ENCODE data around the gene KCNQ1.

Gene KCNQ1

DNA sequence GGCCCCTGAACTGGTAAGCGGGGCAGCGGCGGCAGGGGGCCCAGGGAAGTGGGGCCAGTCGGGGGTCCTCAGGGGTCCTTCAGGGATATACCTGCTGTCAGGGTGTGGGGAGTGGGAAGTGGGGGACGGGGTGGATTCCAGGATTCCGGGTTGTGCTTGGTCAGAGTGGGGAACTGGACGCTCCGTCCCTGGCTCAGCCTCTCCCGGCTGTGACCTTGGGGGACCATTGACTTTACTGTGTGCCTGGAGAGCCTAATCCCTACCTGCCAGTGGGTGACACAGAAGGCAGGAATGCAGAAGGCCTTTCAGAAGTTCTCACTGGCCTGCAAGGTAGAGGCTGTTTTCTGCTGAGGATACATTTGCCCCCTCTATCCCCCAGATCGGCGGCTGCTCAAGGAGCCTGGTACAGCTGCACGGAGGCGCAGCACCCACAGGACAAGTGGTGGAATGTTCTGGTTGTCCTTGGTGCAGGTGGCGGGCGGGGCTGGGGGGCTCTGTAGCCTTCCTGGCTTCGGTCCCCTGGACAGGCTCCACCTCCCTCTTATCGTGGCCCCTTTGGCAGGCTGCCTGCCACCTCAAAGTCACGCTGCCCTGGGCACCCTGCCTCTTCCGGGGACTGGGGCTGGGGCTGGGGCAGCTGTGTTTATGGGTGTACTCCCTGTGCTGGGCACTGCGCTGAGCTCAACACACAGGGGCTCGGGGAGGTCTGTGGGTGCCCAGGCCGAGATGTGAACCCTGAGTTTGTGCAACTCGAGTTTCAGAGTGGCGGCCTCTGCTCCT lies 18.4 kb downstream of the KCNQ1 start:
- no peak overlapping the region for H3K4me3 ChIP-seq (ENCODE audit: low read depth, low read length)
- TF ChIP-seq, protein P1, sequence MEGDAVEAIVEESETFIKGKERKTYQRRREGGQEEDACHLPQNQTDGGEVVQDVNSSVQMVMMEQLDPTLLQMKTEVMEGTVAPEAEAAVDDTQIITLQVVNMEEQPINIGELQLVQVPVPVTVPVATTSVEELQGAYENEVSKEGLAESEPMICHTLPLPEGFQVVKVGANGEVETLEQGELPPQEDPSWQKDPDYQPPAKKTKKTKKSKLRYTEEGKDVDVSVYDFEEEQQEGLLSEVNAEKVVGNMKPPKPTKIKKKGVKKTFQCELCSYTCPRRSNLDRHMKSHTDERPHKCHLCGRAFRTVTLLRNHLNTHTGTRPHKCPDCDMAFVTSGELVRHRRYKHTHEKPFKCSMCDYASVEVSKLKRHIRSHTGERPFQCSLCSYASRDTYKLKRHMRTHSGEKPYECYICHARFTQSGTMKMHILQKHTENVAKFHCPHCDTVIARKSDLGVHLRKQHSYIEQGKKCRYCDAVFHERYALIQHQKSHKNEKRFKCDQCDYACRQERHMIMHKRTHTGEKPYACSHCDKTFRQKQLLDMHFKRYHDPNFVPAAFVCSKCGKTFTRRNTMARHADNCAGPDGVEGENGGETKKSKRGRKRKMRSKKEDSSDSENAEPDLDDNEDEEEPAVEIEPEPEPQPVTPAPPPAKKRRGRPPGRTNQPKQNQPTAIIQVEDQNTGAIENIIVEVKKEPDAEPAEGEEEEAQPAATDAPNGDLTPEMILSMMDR (IDR thresholded peaks at IDR 0.05; ENCODE audit: low read depth, low read length) = no peak

DNA sequence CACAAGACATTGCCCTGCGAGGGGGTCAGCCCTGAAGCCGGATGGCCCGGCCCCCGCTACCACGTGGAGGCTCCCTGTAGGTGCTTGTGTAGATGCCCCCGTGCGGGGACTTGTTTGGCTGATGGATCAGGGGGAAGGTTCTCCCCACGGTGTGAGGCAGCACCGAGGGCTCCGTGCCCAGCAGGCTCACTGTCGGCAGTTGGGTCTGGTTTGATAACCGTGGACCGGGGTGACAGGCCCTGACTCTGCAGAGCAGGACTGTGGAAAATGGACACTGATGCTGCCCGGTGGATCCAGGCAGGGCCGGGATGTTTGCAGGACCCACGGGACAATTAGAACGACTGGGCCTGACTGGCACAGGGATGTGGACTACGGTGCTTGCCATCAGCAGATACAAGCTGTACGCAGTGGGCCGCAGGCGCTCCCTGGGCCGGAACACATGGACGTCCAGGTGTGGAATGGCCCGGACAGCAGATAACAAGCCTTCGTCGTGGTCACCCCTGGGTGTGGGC lies 19.0 kb downstream of the KCNQ1 start:
- H3K4me3 ChIP-seq (ENCODE audit: low read depth, low read length) = no peak overlapping the region
- TF ChIP-seq, protein P1 (IDR thresholded peaks at IDR 0.05; ENCODE audit: low read depth, low read length) = no peak

DNA sequence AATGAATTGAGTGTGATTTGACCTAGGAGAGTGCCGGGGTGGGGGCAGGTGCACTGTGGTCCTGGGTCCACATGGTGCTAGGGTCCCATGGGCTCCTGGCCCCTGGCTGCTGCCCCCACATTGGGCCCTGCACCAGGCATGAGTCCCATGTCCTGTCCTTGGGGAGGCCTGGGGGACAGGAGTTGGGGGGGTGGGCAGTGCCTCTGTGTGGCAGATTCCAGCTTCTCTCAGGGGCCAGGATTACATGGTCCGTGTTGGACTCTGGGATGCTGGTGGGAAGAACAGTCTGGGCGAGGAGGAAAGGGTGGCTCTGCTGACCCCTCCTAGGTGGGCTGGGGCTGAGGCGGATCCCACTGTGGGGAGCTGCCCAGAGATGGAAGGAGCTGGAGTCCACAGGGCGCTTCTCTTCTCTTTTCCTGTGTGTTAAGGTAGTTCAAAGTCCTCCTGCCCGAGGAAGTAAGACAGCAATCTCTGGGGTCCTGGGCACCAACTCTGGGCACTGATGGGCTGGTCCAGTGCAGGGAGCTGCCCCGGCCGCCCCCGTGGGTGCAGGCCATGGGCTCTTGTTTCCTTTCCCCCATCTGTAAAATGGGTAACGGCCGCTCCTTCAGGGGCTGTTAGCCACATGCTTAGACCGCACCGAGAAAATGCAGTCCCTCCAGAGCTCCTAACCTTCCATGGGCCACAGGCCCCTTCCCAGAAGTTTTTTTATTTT lies 19.8 kb downstream of the KCNQ1 start:
- TF ChIP-seq, protein P1 (IDR thresholded peaks at IDR 0.05; ENCODE audit: low read depth, low read length) = no peak
- H3K4me3 ChIP-seq (ENCODE audit: low read depth, low read length) = no peak overlapping the region

DNA sequence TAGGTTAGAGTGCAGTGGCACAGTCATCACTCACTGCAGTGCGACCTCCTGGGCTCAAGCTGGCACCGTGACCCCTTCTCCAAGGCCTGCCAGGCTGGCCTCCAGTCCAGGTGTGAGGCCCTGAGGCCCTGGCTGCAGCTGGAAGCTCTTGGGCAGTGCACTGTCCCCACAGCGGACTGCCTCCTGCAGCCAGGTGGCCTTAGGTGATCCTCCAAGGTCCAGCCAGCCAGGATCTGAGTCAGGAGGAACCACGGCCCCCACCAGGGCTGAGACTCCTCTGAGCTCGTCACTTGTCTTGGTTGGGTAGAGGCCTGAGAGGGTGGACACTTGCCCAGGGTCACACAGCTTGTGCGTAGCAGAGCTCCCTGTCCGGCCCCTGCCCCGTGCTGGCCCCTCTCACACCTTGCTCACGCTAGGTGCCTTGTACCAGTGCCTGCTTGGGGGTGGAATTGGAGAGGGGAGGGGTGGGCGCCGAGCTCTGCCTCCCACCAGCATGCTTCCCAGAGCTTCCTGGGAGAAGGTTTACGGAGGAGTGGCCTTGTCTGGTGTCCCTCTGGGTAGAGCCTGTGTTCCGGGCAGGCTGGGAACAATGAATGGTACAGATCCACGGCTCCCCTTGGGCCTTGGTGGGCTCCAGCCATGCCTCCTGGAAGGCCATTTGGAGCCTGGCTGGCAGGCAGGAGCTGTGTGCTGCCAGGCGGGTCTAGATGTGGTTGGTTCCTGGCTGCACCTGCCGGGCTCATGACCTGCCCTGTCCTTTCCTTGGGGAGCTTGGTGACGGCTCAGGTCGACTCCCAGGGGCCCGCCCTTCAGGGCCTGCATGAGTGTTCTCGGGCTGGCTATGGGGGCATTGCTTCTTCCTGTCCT lies 20.6 kb downstream of the KCNQ1 start:
- TF ChIP-seq, protein P1 (IDR thresholded peaks at IDR 0.05; ENCODE audit: low read depth, low read length) = no peak
- no peak overlapping the region for H3K4me3 ChIP-seq (ENCODE audit: low read depth, low read length)

DNA sequence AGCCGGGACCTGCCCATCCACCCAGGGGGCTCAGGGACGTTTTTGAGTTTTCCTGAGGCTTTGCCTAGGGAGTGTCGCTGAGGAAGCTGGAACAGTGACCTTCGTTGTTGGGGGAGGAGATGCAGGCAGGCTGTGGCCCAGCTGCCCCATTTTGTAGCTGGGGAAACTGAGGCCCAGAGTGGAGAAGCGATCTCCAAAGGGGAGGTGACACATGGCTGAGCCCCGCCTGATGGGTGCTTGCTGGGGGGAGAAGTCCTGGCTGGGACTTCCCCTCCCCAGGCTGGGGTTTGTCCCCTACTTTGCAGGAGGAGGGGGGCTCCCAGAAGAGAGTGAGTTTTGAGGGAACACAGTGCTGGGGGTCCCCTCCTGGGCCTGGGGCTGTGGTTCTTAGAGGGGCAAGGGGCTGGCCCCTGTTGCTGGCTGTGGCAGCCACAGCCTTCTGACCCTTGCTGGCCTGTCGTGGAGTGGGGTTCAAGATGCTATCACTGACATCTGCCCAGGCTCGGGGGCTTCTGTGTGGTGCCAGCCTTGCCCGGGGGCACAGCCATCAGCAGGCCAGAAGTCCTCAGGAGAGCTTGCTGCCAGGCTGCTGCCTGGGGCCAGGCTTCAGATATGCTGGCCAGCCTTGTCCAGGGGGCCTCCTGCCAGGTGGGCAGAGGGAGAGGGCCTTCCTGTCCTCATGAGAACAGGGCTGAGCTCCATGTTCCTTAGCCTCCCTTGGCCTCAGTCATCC lies 21.4 kb downstream of the KCNQ1 start:
- TF ChIP-seq, protein P1 (IDR thresholded peaks at IDR 0.05; ENCODE audit: low read depth, low read length) = no peak
- no peak overlapping the region for H3K4me3 ChIP-seq (ENCODE audit: low read depth, low read length)

DNA sequence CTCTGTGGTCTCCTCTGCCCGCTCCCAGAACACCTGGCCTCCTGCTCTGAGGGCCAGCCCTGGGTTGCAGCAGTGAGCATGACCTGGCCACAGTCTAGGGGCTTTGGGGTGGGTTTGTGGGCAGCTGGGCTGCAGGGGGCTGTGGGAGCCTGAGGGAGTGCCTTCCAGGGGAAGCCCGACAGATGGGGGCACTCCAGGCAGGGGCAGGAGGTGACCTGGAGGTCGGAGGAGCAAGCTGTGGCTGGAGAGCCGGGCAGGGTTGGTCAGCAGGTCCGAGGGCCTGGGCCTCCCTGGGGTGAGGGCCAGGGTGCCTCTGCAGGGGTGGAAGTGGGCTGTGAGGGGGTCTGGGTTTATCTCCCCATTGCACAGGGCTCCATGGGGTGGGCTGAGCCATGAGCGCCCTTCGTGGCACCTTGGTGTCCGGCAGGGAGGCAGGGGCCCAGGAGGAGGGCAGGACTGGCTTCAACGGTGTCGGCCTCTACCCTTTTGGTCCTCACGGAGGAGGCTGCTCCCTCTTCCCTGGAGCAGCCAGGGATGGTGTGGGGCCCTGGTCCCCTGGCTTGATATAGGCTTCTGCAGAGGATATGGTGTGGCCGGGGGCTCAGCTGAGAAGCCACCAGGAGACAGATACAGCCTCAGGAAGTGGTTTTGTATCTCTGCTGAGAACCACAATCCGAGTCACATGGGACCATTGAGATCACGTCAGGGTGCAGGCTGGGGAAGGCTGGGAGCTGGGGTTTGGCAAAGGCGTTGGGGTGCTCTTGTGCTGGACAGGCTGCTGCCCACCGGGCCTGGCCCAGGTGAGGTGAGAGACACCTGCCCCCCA lies 22.3 kb downstream of the KCNQ1 start:
- TF ChIP-seq, protein P1 (IDR thresholded peaks at IDR 0.05; ENCODE audit: low read depth, low read length) = no peak
- no peak overlapping the region for H3K4me3 ChIP-seq (ENCODE audit: low read depth, low read length)
